K562 (cell line): Measurements from ENCODE around the gene TRIP12.

Source experiments
- ATF1 ChIP-seq, 2 experiments: fragments of 450-650 bp in 1 of 2; IDR thresholded peaks; 2 replicates each; pipeline ENCODE4 v1.6.1; 2016; ENCODE audit warnings: missing compliant biosample characterization in 1 of 2, missing genetic modification characterization in 1 of 2
- CEBPB ChIP-seq: fragments of 450-650 bp; IDR thresholded peaks from 2 replicates; pipeline ENCODE4 v1.6.1; 2016; ENCODE audit warnings: missing genetic modification characterization, missing compliant biosample characterization
- CTCF ChIP-seq, 3 experiments: IDR thresholded peaks in 2 of 3; conservative IDR thresholded peaks in 1 of 3; 2 replicates each; pipeline ENCODE4 v1.5.1; 2011 to 2012; ENCODE audit warnings: low read length in 3 of 3, mild to moderate bottlenecking in 3 of 3, control low read depth in 2 of 3, improper control_type of control experiment in 1 of 3, inconsistent platforms in 1 of 3, low read depth in 1 of 3, mixed read lengths in 1 of 3, moderate library complexity in 1 of 3; ENCODE audit not compliant: insufficient read depth in 2 of 3
- EGR1 ChIP-seq: fragments of 450-650 bp; conservative IDR thresholded peaks from 2 replicates; pipeline ENCODE4 v1.6.1; 2017; ENCODE audit warnings: mild to moderate bottlenecking
- SMAD2 ChIP-seq: fragments of 150-350 bp; IDR thresholded peaks from 2 replicates; pipeline ENCODE4 v1.6.1; 2014; ENCODE audit warnings: low read depth, mild to moderate bottlenecking, low read length
- ZBTB8A ChIP-seq: fragments of 450-650 bp; IDR thresholded peaks from 2 replicates; pipeline ENCODE4 v1.6.1; 2018; ENCODE audit warnings: mild to moderate bottlenecking, moderate library complexity; ENCODE audit not compliant: partially characterized antibody
- ZKSCAN1 ChIP-seq: fragments of 150-350 bp; IDR thresholded peaks from 2 replicates; pipeline ENCODE4 v1.6.1; 2016; ENCODE audit warnings: low read depth, low read length
- TF ChIP-seq, protein P1 (sequence below): sonication (generic); formaldehyde crosslinking; IDR thresholded peaks from 2 replicates; pipeline ENCODE4 v1.8.0; 2023; ENCODE audit warnings: mild to moderate bottlenecking, missing genetic modification reagents
- TF ChIP-seq, protein P2 (sequence below): sonication (generic); formaldehyde crosslinking; IDR thresholded peaks from 2 replicates; pipeline ENCODE4 v1.9.0; 2022; ENCODE audit warnings: mild to moderate bottlenecking, missing genetic modification reagents
- TF ChIP-seq, protein P3 (sequence below): sonication (generic); formaldehyde crosslinking; IDR thresholded peaks from 2 replicates; pipeline ENCODE4 v1.8.1; 2022; ENCODE audit warnings: missing genetic modification reagents

GRCh38 chr2:229715895-229716507 lies 205.8 kb downstream of the TRIP12 start:
- peak; percentile 29 to 41 (median 35); a peak in 4 of 6 replicates for TF ChIP-seq CTCF (IDR thresholded peaks at IDR 0.05 in 2 of 3, conservative IDR thresholded peaks at IDR 0.05 in 1 of 3; ENCODE audit: insufficient read depth in 2 of 3, low read depth in 1 of 3, low read length in 3 of 3)
- TF ChIP-seq ZKSCAN1: no peak
- TF ChIP-seq ZBTB8A: no peak
- TF ChIP-seq SMAD2: no peak
- TF ChIP-seq EGR1: no peak
- TF ChIP-seq, protein P1, sequence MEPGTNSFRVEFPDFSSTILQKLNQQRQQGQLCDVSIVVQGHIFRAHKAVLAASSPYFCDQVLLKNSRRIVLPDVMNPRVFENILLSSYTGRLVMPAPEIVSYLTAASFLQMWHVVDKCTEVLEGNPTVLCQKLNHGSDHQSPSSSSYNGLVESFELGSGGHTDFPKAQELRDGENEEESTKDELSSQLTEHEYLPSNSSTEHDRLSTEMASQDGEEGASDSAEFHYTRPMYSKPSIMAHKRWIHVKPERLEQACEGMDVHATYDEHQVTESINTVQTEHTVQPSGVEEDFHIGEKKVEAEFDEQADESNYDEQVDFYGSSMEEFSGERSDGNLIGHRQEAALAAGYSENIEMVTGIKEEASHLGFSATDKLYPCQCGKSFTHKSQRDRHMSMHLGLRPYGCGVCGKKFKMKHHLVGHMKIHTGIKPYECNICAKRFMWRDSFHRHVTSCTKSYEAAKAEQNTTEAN: no peak
- TF ChIP-seq, protein P2, sequence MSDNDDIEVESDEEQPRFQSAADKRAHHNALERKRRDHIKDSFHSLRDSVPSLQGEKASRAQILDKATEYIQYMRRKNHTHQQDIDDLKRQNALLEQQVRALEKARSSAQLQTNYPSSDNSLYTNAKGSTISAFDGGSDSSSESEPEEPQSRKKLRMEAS (CRISPR knock-in tag): no peak
- no peak for TF ChIP-seq CEBPB (tag)
- TF ChIP-seq ATF1 (CRISPR knock-in tag; IDR thresholded peaks at IDR 0.05): no peak
- TF ChIP-seq ATF1 (tag; IDR thresholded peaks at IDR 0.05): no peak
- TF ChIP-seq, protein P3, sequence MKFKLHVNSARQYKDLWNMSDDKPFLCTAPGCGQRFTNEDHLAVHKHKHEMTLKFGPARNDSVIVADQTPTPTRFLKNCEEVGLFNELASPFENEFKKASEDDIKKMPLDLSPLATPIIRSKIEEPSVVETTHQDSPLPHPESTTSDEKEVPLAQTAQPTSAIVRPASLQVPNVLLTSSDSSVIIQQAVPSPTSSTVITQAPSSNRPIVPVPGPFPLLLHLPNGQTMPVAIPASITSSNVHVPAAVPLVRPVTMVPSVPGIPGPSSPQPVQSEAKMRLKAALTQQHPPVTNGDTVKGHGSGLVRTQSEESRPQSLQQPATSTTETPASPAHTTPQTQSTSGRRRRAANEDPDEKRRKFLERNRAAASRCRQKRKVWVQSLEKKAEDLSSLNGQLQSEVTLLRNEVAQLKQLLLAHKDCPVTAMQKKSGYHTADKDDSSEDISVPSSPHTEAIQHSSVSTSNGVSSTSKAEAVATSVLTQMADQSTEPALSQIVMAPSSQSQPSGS (CRISPR knock-in tag): no peak
